IMR-90 (cell line): ENCODE data around the gene SLC35F6. TPM values are rescaled to one million over a fixed set of nuclear protein-coding genes. Genes with fewer than 3 reads are reported as not detected.

Experiments used
- ATAC-seq: fragments of 200-7000 bp; cut with Tn5 transposase; 2 replicates; pipeline ENCODE4 v1.9.1; 2020; ENCODE audit warnings: low read depth, mild to moderate bottlenecking, moderate library complexity
- BruUV-seq: library from RNA; stranded (reverse); fragments of 400-500 nt; replicated peaks from 2 replicates; lab custom pipeline; 2021; lab: Mats Ljungman, UMichigan
- CTCF ChIA-PET: fragments of 300-600 bp; formaldehyde crosslinking; extraction: SDS; loops from one replicate; lab custom pipeline; 2021; ENCODE audit warnings: antibody characterized with exemption; lab: Yijun Ruan, JAX
- POLR2A ChIA-PET: fragments of 300-600 bp; sonication (Branson Sonifier 250); formaldehyde crosslinking; loops from one replicate; lab custom pipeline; 2022; ENCODE audit warnings: antibody characterized with exemption; ENCODE audit not compliant: unreplicated experiment; lab: Charles Lee
- DNase-seq: peaks from one replicate; pipeline ENCODE4 v3.0.0; 2013
- H2AFZ ChIP-seq: replicated peaks from 2 replicates; pipeline ENCODE3; 2013; ENCODE audit warnings: low read length, mild to moderate bottlenecking; ENCODE audit not compliant: poor library complexity
- H2AK5ac ChIP-seq: 2 replicates; pipeline ENCODE4 v1.6.1; 2013; ENCODE audit warnings: low read depth, low read length, inconsistent platforms
- H2AK9ac ChIP-seq: replicated peaks from 2 replicates; pipeline ENCODE3; 2013; ENCODE audit warnings: mild to moderate bottlenecking, low read depth, low read length, moderate library complexity; ENCODE audit not compliant: poor library complexity
- H2BK120ac ChIP-seq: 2 replicates; pipeline ENCODE4 v1.6.1; 2013; ENCODE audit warnings: low read depth, low read length, inconsistent platforms
- H2BK15ac ChIP-seq: 3 replicates; pipeline ENCODE4 v1.6.1; 2013; ENCODE audit warnings: low read depth, low read length, inconsistent platforms
- H2BK20ac ChIP-seq: 2 replicates; pipeline ENCODE4 v1.6.1; 2013; ENCODE audit warnings: low read depth, mild to moderate bottlenecking, inconsistent platforms, low read length, moderate library complexity
- H2BK5ac ChIP-seq: 2 replicates; pipeline ENCODE4 v1.6.1; 2013; ENCODE audit warnings: mild to moderate bottlenecking, low read depth, low read length, inconsistent platforms; ENCODE audit not compliant: poor library complexity, severe bottlenecking
- H3K14ac ChIP-seq: replicated peaks from 2 replicates; pipeline ENCODE4 v1.6.1; 2013; ENCODE audit warnings: low read depth, low read length, inconsistent platforms
- H3K18ac ChIP-seq: 2 replicates; pipeline ENCODE4 v1.6.1; 2013; ENCODE audit warnings: low read depth, low read length, control low read depth
- H3K23ac ChIP-seq: 2 replicates; pipeline ENCODE4 v1.6.1; 2013; ENCODE audit warnings: low read depth, low read length, inconsistent platforms
- H3K27ac ChIP-seq: 2 replicates; pipeline ENCODE4 v1.5.1; 2013; ENCODE audit warnings: mild to moderate bottlenecking, control low read depth, low read length; ENCODE audit not compliant: insufficient read depth
- H3K27me3 ChIP-seq: 2 replicates; pipeline ENCODE4 v1.6.1; 2013; ENCODE audit warnings: low read length; ENCODE audit not compliant: control insufficient read depth, insufficient read depth
- H3K36me3 ChIP-seq: 2 replicates; pipeline ENCODE4 v1.6.1; 2013; ENCODE audit warnings: low read length, mixed read lengths; ENCODE audit not compliant: control insufficient read depth, insufficient read depth
- H3K4ac ChIP-seq: 2 replicates; pipeline ENCODE4 v1.6.1; 2013; ENCODE audit warnings: low read depth, low read length, inconsistent platforms
- H3K4me1 ChIP-seq: 2 replicates; pipeline ENCODE4 v1.6.1; 2013; ENCODE audit warnings: low read length, mixed read lengths; ENCODE audit not compliant: control insufficient read depth, insufficient read depth
- H3K4me2 ChIP-seq: 2 replicates; pipeline ENCODE4 v1.6.1; 2013; ENCODE audit warnings: low read depth, mild to moderate bottlenecking, control low read depth, low read length, moderate library complexity
- H3K4me3 ChIP-seq: 2 replicates; pipeline ENCODE4 v1.5.1; 2013; ENCODE audit warnings: low read depth, mild to moderate bottlenecking, control low read depth, low read length, moderate library complexity; ENCODE audit not compliant: insufficient read depth
- H3K56ac ChIP-seq: 2 replicates; pipeline ENCODE4 v1.6.1; 2013; ENCODE audit warnings: low read length, inconsistent platforms; ENCODE audit not compliant: insufficient read depth; ENCODE audit errors: extremely low read depth
- H3K79me1 ChIP-seq, 2 experiments: 2 replicates each; pipeline ENCODE4 v1.6.1; 2013; ENCODE audit warnings: low read length in 2 of 2, inconsistent platforms in 1 of 2, low read depth in 1 of 2
- H3K9ac ChIP-seq: 2 replicates; pipeline ENCODE4 v1.6.1; 2013; ENCODE audit warnings: low read depth, low read length, control low read depth
- H3K9me1 ChIP-seq: 2 replicates; pipeline ENCODE4 v1.6.1; 2013; ENCODE audit warnings: low read length, inconsistent platforms; ENCODE audit not compliant: insufficient read depth
- H3K9me3 ChIP-seq: 2 replicates; pipeline ENCODE4 v1.6.1; 2013; ENCODE audit warnings: low read length; ENCODE audit not compliant: control insufficient read depth, insufficient read depth
- H4K20me1 ChIP-seq: 2 replicates; pipeline ENCODE4 v1.6.1; 2013; ENCODE audit warnings: low read length, inconsistent platforms; ENCODE audit not compliant: insufficient read depth
- H4K5ac ChIP-seq: 2 replicates; pipeline ENCODE4 v1.6.1; 2013; ENCODE audit warnings: mild to moderate bottlenecking, low read depth, low read length, control low read depth
- H4K8ac ChIP-seq, 2 experiments: 2 replicates each; pipeline ENCODE4 v1.6.1; 2013; ENCODE audit warnings: low read depth in 2 of 2, low read length in 2 of 2, control low read depth in 1 of 2, inconsistent platforms in 1 of 2
- H4K91ac ChIP-seq: 2 replicates; pipeline ENCODE4 v1.6.1; 2013; ENCODE audit warnings: low read depth, low read length, inconsistent platforms; ENCODE audit not compliant: insufficient read depth
- CTCF ChIP-seq: conservative IDR thresholded peaks from 2 replicates; pipeline ENCODE4 v1.5.1; 2012; ENCODE audit warnings: mild to moderate bottlenecking, low read depth, low read length, improper control_type of control experiment
- MAZ ChIP-seq: IDR thresholded peaks from 2 replicates; pipeline ENCODE4 v1.6.1; 2012; ENCODE audit warnings: low read depth, mild to moderate bottlenecking, low read length, improper control_type of control experiment, moderate library complexity, borderline replicate concordance
- NFE2L2 ChIP-seq: fragments of 150-350 bp; IDR thresholded peaks from 2 replicates; pipeline ENCODE4 v1.6.1; 2016; ENCODE audit warnings: low read depth, mild to moderate bottlenecking, low read length
- POLR2A ChIP-seq: IDR thresholded peaks from 2 replicates; pipeline ENCODE4 v1.6.1; 2012; ENCODE audit warnings: mild to moderate bottlenecking, low read depth, low read length
- WGBS, 2 experiments: methylation state at CpG; one replicate each; pipeline versions ENCODE4 v1.1.5 to v1.1.7; 2013; ENCODE audit warnings: missing lambda C conversion rate in 2 of 2; ENCODE audit not compliant: insufficient read length in 1 of 2; ENCODE audit errors: extremely low coverage in 2 of 2; 5-methylcytosine and 5-hydroxymethylcytosine counted together
- dilution Hi-C: fragments of 300-500 bp; cut with HindIII; formaldehyde crosslinking; loops from one replicate; pipeline ENCODE4 v1.14.3; 2018; ENCODE audit warnings: low sequenced_read_pairs; ENCODE audit not compliant: unreplicated experiment
- in situ Hi-C: fragments of 300-500 bp; cut with MboI; formaldehyde crosslinking; loops from 3 replicates; pipeline ENCODE4 v1.14.3; 2019; ENCODE audit warnings: low sequenced_read_pairs, inconsistent platforms, mixed read lengths
- intact Hi-C: fragments of 100-400 bp; cut with micrococcal nuclease; formaldehyde crosslinking; loops from 2 replicates; pipeline ENCODE4 v1.10.0; 2022
- polyA plus RNA-seq, 3 experiments: library from polyadenylated mRNA; depleted of rRNA; stranded (reverse); fragments of >200 nt; gene quantifications; 2 replicates each; pipeline ENCODE4 v1.2.3, GENCODE V29; 2012; ENCODE audit warnings: low replicate concordance in 1 of 3
- total RNA-seq: library from RNA; depleted of rRNA; stranded (reverse); fragments of >200 nt; gene quantifications from 2 replicates; pipeline ENCODE4 v1.2.3, GENCODE V29; 2012

Gene SLC35F6
- total and polyA plus RNA-seq, 2 of the 4 experiments (the other 2 are of a cell fraction) = 19.1 to 30.6 TPM

DNA sequence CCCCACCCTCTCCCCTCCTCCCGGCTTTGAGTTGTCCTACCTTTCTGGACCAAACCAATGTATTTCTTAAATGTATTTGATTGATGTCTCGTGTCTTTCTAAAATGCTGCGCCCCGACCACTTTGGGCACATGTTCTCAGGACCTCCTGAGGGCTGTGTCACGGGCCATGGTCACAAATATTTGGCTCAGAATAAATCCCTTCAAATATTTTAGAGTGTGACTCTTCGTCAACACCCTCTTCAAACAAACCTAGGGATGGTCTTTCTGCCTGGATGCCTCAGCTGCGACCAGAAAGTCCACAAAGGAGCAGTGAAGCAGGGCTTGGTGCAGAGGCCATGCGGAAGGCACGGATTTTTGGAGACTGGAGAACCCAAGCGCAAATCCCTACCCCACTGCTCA is 1.1 kb upstream of the SLC35F6 start:
- Histone ChIP-seq H4K8ac (no peak overlapping the region; a peak in 1 of 4 replicates), H3K56ac (no peak overlapping the region), H3K27ac (no peak overlapping the region), H3K9me3 (no peaks in the 10 kb centered on the region), H3K36me3 (no peaks in the 10 kb centered on the region), H2BK20ac (no peak overlapping the region), H3K9ac (no peak overlapping the region), H2AK9ac (no peak overlapping the region), H3K4me3 (no peak overlapping the region), H2AFZ (no peak overlapping the region), H3K9me1 (peaks cover 27% of the 10 kb centered on the region), H3K27me3 (no peaks in the 10 kb centered on the region), H3K4ac (peak overlapping the region; percentile 72), H3K23ac (no peak overlapping the region), H4K91ac (peak overlapping the region; percentile 20; the same call in 1 of the 2 replicates), H3K79me1 (peaks cover 33 to 59% of the 10 kb centered on the region in 2 experiments), H3K14ac (0 out of 2 replicates have a peak overlapping the region, but pooled peaks have one; percentile 39), H3K4me2 (no peak overlapping the region), H2BK15ac (no peak overlapping the region), H4K5ac (no peak overlapping the region; the same call in 1 of the 2 replicates), H2BK120ac (peak overlapping the region; percentile 49), H4K20me1 (peaks cover 23% of the 10 kb centered on the region; the same call in 1 of the 2 replicates), H2BK5ac (no peak overlapping the region), H2AK5ac (no peak overlapping the region; the same call in 1 of the 2 replicates), H3K4me1 (peaks cover 27% of the 10 kb centered on the region), H3K18ac (no peak overlapping the region)
- POLR2A ChIA-PET = no interaction called here
- TF ChIP-seq CTCF (no peak), NFE2L2 (no peak), POLR2A (no peak), MAZ (no peak)
- intact Hi-C loops (no loop called here), in situ Hi-C loops (no loop called here), dilution Hi-C loops (no loop called here)
- DNase-seq (no peak), ATAC-seq (no peak)
- CTCF ChIA-PET = no interaction called here
- 97% methylated on average over 5 of the region's 10 CpGs; no CpG with 5 or more reads in 1 of the 2 experiments for WGBS, 2 experiments
- no TSS peak for BruUV-seq
